ENCODE measurements around the gene KHDC1.

GRCh38 chr6:73233048-73233447, 29.9 kb downstream of the KHDC1 start:
- TF ChIP-seq CTCF (IDR thresholded peaks at IDR 0.05) (no peak), POLR2A (IDR thresholded peaks at IDR 0.05) (no peak)

All from Peyer's patch (tissue), 4 donors.